LoVo (cell line): ENCODE measurements around the gene MAP1B.
A peak's percentile ranks its signal among the peaks of the same experiment; 100 is the strongest.
"Not testable (repeated sequence)": the region's sequence is repeated elsewhere in the genome, so short reads cannot be mapped to it uniquely, and the experiment has no call there.

Source experiments
- DNase-seq: peaks from one replicate; pipeline ENCODE4 v3.0.0-alpha.2; 2016; ENCODE audit warnings: low spot score

The MAP1B gene

GRCh38 chr5:72107131-72107900 is at the start of gene MAP1B:
MAP1B (plus strand) TSS chr5:72107475; CDS start chr5:72107532, 57 bp downstream.
- DNase-seq, result no peak

GRCh38 chr5:72057816-72058215 is 49.5 kb upstream of the MAP1B start:
- no peak for DNase-seq

- DNase-seq, result peak; percentile 35
Measured at GRCh38 chr5:72063219-72063819, 44.0 kb upstream of the MAP1B start.

GRCh38 chr5:72064801-72065570 is 42.3 kb upstream of the MAP1B start:
- DNase-seq, result no peak

GRCh38 chr5:72065751-72066255 is 41.5 kb upstream of the MAP1B start:
- DNase-seq, result no peak

GRCh38 chr5:72066705-72067107 is 40.6 kb upstream of the MAP1B start:
- DNase-seq, result peak; percentile 44

- DNase-seq, result peak; percentile 54
Measured at GRCh38 chr5:72067682-72068470, 39.4 kb upstream of the MAP1B start.

- no peak for DNase-seq
Measured at GRCh38 chr5:72070529-72070928, 36.7 kb upstream of the MAP1B start.

GRCh38 chr5:72071906-72072305 is 35.4 kb upstream of the MAP1B start:
- DNase-seq, result no peak

GRCh38 chr5:72074251-72074650 is 33.0 kb upstream of the MAP1B start:
- DNase-seq, result no peak

GRCh38 chr5:72075461-72075860 is 31.8 kb upstream of the MAP1B start:
- no peak for DNase-seq

GRCh38 chr5:72076621-72077300 is 30.5 kb upstream of the MAP1B start:
- DNase-seq, result no peak

GRCh38 chr5:72077390-72077789 is 29.9 kb upstream of the MAP1B start:
- no peak for DNase-seq

GRCh38 chr5:72079288-72079687 is 28.0 kb upstream of the MAP1B start:
- no peak for DNase-seq

GRCh38 chr5:72082048-72082447 is 25.2 kb upstream of the MAP1B start:
- DNase-seq, result no peak

GRCh38 chr5:72084876-72085275 is 22.4 kb upstream of the MAP1B start:
- no peak for DNase-seq

GRCh38 chr5:72085319-72085718 is 22.0 kb upstream of the MAP1B start:
- no peak for DNase-seq

- DNase-seq, result not testable (repeated sequence)
Measured at GRCh38 chr5:72089713-72090112, 17.6 kb upstream of the MAP1B start.

- DNase-seq, result no peak
Measured at GRCh38 chr5:72092074-72092473, 15.2 kb upstream of the MAP1B start.

GRCh38 chr5:72093217-72093616 is 14.1 kb upstream of the MAP1B start:
- no peak for DNase-seq

- no peak for DNase-seq
Measured at GRCh38 chr5:72093824-72094223, 13.5 kb upstream of the MAP1B start.
